Anterior cingulate cortex (tissue), 58 donors: ENCODE results near the gene RARS1.
A peak's percentile ranks its signal among the peaks of the same experiment; 100 is the strongest.
"Not testable (repeated sequence)": the region's sequence is repeated elsewhere in the genome, so short reads cannot be mapped to it uniquely, and the experiment has no call there.

Experiments
- DNase-seq, 58 donors: peaks; one replicate each; lab custom pipeline; 2025; lab: John Stamatoyannopoulos, UW

Gene RARS1

DNA sequence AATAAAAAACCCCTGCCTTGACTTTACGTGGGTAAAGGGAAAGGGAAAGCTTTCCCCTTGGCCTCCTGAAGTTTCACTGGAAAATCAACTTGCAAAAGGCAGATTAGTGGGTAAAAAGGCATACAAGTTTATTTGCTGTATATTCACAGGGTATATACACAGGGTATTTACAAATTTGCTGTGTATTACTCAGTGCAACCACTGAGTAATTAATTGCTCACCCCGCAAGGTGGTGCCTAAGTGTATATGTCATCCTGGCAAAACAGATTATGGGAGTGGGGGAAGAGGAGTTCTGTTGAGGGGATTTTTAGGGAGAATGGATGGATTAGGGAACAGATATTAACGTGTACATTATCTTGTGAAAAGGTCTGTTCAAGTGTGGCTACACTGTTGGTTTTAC, 7.1 kb upstream of the RARS1 start:
- no peak for DNase-seq

GRCh38 chr5:168480601-168481000, 5.7 kb upstream of the RARS1 start:
- no peak for DNase-seq

DNA sequence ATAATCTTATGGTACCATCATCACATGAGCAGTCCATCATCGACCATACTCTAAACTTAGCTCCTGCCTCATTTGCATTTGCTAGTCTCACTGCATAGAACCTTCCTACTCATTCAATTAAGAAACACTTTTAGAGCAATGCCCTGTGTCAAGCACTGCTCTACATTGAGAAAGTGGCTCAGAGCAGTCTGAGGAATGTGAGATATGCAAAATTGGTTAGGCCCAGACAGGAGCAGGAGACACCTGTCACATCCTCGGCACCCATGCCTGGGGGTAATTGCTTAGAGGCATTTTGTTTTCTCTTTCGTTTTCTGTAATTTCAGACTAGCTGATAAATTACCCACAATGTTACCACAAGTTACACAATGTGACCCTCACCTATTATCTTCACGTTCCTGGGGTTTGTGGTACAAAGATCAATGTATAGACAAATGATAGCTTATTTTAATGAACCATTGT, 4.9 kb upstream of the RARS1 start:
- DNase-seq, result no peak

DNA sequence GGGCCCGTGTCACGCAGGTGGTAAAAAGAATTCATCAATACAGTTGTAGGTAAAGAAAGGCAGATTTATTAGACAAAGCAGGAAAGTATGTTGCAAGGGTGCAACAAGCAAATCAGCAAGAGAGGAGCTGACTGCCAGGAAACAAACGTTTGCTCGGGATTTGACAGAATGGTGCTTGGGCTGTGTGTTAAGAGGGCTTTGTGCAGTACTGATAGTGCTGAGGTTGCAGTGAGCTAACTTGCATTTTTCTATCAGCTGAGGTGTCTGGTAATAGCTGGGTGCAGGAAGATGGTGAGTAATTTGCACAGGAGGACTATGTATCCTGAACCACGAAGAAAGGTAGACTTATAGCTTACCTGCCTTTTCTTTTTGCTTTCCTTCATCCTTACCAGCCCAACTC, 3.9 kb upstream of the RARS1 start:
- DNase-seq, result no peak

DNA sequence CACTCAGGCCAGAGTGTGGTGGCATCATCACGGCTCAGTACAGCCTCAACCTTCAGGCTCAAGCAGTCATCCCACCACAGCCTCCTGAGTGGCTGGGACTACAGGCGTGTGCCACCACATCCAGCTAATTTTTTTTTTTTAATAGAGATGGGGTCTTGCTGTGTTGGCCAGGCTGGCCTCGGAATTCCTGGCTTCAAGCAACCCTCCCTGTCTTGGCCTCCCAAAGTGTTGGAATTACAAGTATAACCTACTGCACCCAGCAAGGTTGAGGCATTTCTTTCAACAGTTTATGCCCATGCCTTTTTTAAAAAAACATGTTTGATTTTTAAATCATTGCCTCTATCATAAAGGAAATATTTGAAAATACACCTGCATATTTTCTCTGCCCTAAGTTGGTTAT, 2.8 kb downstream of the RARS1 start:
- no peak for DNase-seq

DNA sequence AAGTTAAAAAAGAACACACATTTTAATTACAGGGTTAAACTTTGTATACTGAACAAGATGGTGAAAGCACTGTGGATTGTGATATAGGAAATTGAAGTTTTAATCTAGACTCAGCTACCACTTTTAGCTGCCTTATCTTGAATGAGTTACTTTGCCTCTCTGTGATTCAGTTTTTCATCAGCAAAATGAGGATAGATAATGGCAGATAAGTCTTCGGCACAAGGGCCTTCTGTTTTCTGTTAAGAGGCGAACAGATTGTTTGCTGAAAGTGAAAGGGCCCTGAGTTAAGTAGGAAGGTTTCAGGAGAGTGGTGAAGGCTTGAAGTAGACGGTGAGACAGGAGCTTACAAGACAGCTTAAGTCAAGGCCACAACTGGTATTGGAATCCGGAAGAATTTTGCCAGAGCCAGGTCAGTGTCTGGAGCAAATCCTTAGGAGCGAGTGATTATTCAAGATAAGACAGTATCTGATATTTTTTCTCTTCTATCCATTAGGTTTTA, 7.8 kb downstream of the RARS1 start:
- no peak for DNase-seq

- DNase-seq, result no peak
These were observed 16.4 kb downstream of the RARS1 start for GRCh38 chr5:168502563-168503237.

DNA sequence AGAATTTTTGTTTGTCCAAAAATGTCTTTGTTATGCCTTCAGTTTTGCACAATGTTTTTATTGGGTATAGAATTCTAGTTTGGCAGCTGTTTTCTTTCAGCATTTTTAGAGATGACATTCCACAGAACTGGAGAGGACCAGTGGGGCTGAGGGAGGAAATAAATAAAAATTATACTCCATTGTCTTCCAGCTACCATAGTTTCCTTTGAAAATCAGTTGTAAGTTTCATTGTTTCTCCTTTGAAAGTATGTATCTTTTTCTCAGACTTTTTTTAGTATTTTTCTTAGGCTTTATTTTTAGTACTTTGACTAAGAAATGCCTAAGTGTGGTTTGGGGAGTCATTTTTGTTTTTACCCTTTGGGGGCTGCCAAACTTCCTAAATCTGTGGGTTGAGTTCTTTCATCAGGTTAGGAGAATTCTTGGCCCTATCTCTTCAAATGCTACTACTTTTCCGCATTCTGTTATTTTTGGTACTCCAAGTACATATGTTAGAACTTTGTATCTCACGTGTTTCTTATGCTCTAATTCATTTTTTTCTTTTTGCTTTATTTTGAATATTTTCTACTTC, 27.7 kb downstream of the RARS1 start:
- no peak for DNase-seq

GRCh38 chr5:168525856-168526255, 39.6 kb downstream of the RARS1 start:
- DNase-seq, result no peak

DNA sequence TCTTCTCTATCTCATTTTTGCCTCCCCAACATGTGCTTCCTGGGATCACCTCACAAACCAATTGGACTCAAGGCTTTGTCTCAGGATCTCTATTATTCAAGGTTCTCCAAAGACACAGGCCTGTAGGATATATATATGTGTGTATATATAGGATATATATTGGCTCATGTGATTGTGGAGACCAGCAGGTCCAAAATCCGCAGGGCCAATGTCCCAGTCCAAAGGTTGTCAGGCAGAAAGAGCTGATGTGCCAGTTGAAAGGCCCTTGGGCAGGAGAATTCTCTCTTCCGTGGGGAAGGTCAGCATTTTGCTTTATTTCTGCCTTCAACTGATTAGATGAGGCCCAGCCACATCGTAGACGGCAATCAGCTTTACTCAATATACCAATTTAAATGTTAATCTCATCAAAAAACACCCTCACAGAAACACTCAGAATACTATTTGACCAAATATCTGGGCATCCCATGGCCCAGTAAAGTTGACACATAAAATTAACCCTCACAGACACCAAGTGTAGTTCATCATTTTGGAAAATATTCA, 41.6 kb downstream of the RARS1 start:
- no peak for DNase-seq

DNA sequence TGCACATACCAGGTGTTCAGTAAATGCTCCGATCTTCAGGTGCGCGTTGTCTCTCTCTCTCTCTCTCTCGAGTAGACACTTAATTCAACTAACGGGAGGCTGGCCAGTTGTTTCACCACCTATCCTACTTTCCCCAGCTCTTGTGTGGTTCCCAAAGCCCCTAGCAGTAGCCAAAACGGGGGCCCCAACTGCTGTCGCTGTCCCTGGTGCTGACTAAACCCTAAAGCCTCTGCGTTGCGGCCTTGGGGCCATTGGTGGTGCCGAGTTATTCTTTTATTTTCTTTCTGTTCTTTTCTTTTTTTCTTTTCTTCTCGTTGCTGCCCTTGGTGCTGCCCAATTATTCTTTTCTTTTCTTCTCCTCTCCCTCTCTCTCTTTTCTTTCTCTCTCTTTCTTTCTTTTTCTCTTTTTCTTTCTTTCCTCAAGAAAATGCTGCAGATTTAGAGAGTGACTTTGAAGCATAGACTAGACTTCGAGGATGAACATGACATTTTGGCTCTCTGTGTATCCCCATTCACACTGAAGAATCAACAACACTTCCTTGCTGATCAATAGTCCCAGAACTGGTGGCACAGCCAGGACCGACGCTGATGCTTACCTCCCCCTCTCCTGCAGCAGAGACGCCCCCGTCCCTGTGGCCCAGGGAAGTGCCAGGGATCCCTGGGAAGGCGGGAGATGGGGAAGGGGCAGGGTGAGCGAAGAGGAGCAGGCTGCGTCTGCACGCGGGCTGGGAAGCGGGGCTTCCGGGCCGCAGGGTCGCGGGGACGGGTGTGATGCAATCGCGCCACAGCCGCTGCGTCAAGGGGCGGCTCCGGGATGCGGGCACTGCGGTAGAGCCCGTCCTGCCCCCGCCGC, 42.5 kb downstream of the RARS1 start, which contains the start of gene FBLL1:
TSS of gene FBLL1 (plus strand) at position 785 of the 853 bp plus-strand sequence. CDS start 200 bp downstream, outside the sequence.
- peak in 36 of 58 donors; percentile 4 to 66 (median 30) for DNase-seq

DNA sequence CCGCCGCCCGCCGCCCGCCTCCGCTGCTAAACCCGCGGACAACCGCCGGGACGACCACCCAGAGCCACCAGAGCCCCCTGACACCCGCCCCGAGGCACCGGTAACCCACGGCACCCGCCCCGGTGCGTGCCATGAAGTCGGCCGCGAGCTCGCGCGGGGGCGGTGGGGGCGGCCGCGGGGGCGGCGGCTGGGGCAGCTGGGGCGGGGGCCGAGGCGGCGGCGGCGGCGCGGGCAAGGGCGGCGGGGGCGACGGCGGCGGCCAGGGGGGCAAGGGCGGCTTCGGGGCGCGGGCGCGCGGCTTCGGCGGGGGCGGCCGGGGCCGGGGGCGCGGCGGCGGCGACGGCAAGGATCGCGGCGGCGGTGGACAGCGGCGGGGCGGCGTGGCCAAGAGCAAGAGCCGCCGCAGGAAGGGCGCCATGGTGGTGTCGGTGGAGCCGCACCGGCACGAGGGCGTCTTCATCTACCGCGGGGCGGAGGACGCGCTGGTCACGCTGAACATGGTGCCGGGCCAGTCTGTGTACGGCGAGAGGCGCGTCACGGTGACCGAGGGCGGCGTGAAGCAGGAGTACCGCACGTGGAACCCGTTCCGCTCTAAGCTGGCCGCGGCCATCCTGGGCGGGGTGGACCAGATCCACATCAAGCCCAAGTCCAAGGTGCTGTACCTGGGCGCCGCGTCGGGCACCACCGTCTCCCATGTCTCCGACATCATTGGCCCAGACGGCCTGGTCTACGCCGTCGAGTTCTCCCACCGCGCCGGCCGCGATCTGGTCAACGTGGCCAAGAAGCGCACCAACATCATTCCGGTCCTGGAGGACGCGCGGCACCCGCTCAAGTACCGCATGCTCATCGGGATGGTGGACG, 43.3 kb downstream of the RARS1 start:
- peak in 12 of 58 donors; percentile 4 to 24 (median 11) for DNase-seq

- no peak for DNase-seq
These were observed 44.4 kb downstream of the RARS1 start for GRCh38 chr5:168530621-168531150.

GRCh38 chr5:168531191-168531590, 44.9 kb downstream of the RARS1 start:
- DNase-seq, result no peak

GRCh38 chr5:168531987-168532864, 46.0 kb downstream of the RARS1 start:
- no peak for DNase-seq

- not testable (repeated sequence) for DNase-seq
These were observed 48.1 kb downstream of the RARS1 start for GRCh38 chr5:168534351-168534750.

DNA sequence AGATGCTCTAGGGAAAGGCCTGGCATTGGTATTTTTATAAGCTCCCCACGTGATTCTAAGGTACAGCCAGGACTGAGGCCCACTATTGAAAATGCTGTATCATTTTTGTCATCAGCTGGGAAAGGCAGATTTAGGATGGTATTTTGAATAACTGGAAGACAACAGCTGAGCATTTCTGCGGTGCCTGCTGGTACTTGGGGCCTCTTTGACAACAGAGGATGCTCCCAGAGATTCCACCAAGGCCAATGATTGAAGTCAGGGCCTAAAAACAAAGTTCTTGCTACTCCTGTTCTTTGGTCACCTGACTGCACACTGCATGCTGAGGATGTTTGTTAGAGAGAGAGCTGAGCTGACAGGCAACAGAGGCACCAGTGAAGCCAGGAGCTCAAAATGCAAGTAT, 50.9 kb downstream of the RARS1 start:
- peak in 1 of 58 donors; percentile 45 for DNase-seq

DNA sequence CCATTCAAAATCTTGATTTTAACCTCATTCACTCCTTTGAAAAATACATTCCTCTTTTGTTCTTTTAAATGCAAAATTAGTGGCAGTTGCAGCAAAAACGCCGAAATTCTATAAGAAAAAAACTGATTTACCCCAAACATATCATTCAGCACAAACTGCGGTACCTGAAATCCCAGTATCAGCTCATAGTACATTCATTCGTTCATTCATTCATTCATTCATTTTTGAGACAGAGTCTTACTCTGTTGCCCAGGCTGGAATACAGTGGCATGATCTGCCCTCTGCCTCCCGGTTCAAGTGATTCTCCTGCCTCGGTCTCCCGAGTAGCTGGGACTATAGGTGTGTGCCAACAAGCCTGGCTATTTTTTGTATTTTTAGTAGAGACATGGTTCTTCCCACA, 63.3 kb downstream of the RARS1 start:
- no peak for DNase-seq

DNA sequence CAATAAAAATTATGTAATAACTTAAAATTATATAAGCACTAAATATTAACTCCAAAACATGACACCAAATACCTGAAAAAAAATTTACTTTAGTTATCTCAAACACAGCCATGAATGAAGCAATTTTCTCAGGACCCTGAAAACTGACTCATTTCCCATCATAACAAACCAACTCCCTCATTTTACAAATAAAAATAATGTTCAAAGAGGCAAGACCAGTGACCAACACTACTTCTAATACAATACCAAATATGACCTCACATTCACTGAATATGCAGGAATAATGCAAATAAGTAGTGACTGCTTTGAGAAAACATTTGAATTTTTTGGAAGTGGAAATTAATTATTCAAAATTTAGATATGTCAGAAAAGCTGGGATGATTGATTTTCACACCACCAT, 64.4 kb downstream of the RARS1 start:
- DNase-seq, result no peak
